Epithelial cell of esophagus (primary cell): ENCODE data around the gene YWHAG.
"Not testable (repeated sequence)": the region's sequence is repeated elsewhere in the genome, so short reads cannot be mapped to it uniquely, and the experiment has no call there.

Source experiments
- DNase-seq: peaks from one replicate; pipeline ENCODE4 v3.0.0; 2010; ENCODE audit warnings: low read depth
- H3K4me3 ChIP-seq: 2 replicates; pipeline ENCODE4 v1.5.1; 2011; ENCODE audit warnings: mild to moderate bottlenecking, low read length, control low read depth
- TF ChIP-seq, protein P1 (sequence below): IDR thresholded peaks from 2 replicates; pipeline ENCODE4 v1.5.1; 2011; ENCODE audit warnings: low read depth, mild to moderate bottlenecking, low read length, control low read depth, inconsistent platforms; ENCODE audit not compliant: insufficient read depth; ENCODE audit errors: missing control alignments

The YWHAG gene

GRCh38 chr7:76314042-76314721 lies 44.6 kb downstream of the YWHAG start:
- H3K4me3 ChIP-seq = no peak overlapping the region
- TF ChIP-seq, protein P1, sequence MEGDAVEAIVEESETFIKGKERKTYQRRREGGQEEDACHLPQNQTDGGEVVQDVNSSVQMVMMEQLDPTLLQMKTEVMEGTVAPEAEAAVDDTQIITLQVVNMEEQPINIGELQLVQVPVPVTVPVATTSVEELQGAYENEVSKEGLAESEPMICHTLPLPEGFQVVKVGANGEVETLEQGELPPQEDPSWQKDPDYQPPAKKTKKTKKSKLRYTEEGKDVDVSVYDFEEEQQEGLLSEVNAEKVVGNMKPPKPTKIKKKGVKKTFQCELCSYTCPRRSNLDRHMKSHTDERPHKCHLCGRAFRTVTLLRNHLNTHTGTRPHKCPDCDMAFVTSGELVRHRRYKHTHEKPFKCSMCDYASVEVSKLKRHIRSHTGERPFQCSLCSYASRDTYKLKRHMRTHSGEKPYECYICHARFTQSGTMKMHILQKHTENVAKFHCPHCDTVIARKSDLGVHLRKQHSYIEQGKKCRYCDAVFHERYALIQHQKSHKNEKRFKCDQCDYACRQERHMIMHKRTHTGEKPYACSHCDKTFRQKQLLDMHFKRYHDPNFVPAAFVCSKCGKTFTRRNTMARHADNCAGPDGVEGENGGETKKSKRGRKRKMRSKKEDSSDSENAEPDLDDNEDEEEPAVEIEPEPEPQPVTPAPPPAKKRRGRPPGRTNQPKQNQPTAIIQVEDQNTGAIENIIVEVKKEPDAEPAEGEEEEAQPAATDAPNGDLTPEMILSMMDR = peak; percentile 98
- peak; percentile 92 for DNase-seq

DNA sequence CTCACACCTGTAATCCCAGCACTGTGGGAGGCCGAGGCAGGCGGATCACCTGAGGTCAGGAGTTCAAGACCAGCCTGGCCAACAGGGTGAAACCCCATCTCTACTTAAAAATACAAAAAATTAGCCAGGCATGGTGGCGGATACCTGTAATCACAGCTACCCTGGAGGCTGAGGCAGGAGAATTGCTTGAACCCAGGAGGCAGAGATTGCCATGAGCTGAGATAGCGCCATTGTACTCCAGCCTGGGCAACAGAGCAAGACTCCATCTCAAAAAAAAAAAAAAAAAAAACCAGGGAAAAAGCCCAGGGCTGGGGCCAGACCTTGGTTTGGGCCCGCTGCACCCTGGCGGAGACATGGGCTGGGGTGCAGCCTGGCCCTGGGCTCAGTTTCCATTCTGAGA lies 47.0 kb downstream of the YWHAG start:
- DNase-seq, H3K4me3 ChIP-seq: not testable (repeated sequence)

- no peak overlapping the region for H3K4me3 ChIP-seq
- TF ChIP-seq, protein P1 = no peak
- DNase-seq = peak; percentile 36
Observed at GRCh38 chr7:76310102-76310957, 48.5 kb downstream of the YWHAG start.

GRCh38 chr7:76309341-76310101 lies 49.3 kb downstream of the YWHAG start:
- not testable (repeated sequence) for H3K4me3 ChIP-seq, DNase-seq

- H3K4me3 ChIP-seq, DNase-seq: not testable (repeated sequence)
Observed at GRCh38 chr7:76308874-76309273, 49.9 kb downstream of the YWHAG start.

DNA sequence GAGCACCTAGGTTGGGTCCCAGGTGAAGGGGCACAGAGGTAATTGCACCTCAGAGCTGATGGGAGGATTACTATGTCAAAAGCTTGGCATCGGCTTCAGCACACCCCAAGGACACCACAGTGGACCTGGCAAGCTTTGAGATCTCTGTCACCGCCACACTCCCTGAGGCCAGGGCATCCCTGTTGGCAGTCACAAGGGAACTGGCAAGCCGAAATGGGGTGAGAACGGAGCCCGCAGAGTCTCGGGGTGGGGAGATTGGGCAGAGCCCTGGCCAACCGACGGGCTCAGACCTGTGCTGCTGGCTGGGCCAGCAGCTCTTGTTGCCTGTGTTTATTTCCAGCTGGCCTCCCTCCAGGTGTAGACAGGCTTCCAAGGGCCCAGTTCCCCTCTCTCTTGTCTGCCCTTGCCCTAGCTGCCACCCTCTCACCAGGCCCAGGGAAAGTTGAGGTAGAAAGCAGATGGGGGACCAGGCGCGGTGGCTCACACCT lies 53.9 kb downstream of the YWHAG start:
- peak; percentile 92 for DNase-seq
- TF ChIP-seq, protein P1 = no peak
- peak overlapping the region; percentile 90 for H3K4me3 ChIP-seq

GRCh38 chr7:76303202-76304147 lies 55.3 kb downstream of the YWHAG start:
- TF ChIP-seq, protein P1 = no peak
- DNase-seq = peak; percentile 72
- H3K4me3 ChIP-seq = peak overlapping the region; percentile 90
